Fibroblast of lung (primary cell): Measurements from ENCODE around the gene RYR2. TPM values are rescaled to one million over a fixed set of nuclear protein-coding genes. Genes with fewer than 3 reads are reported as not detected.

Source experiments
- DNase-seq, 2 donors: peaks; one replicate each; pipeline versions ENCODE4 v3.0.0 to v3.0.0-alpha.2; 2010; ENCODE audit warnings: low read depth in 2 of 2
- H2AFZ ChIP-seq: 2 replicates; pipeline ENCODE4 v1.5.1; 2012; ENCODE audit warnings: low read length, control low read depth, inconsistent platforms
- H3K27ac ChIP-seq: 2 replicates; pipeline ENCODE4 v1.5.1; 2011; ENCODE audit warnings: low read length, control low read depth; ENCODE audit not compliant: insufficient read depth
- H3K27me3 ChIP-seq: 2 replicates; pipeline ENCODE4 v1.5.1; 2011; ENCODE audit warnings: mild to moderate bottlenecking, low read length; ENCODE audit not compliant: control insufficient read depth, insufficient read depth
- H3K36me3 ChIP-seq: 2 replicates; pipeline ENCODE4 v1.5.1; 2011; ENCODE audit warnings: low read length; ENCODE audit not compliant: control insufficient read depth, insufficient read depth
- H3K4me1 ChIP-seq: 2 replicates; pipeline ENCODE4 v1.5.1; 2011; ENCODE audit warnings: low read length; ENCODE audit not compliant: control insufficient read depth, insufficient read depth; ENCODE audit errors: extremely low read depth
- H3K4me2 ChIP-seq: 2 replicates; pipeline ENCODE4 v1.5.1; 2011; ENCODE audit warnings: low read length, control low read depth; ENCODE audit not compliant: insufficient read depth; ENCODE audit errors: extremely low read depth
- H3K4me3 ChIP-seq, 4 experiments: fragments of 200-600 bp in 1 of 4; sonication (generic) in 1 of 4; replicated peaks in 1 of 4; 2 replicates each; pipeline ENCODE4 v1.5.1; 2011 to 2016; ENCODE audit warnings: low read length in 4 of 4, low read depth in 3 of 4, mild to moderate bottlenecking in 3 of 4, control low read depth in 2 of 4, inconsistent platforms in 1 of 4, mixed read lengths in 1 of 4; ENCODE audit not compliant: insufficient read depth in 1 of 4; ENCODE audit errors: control extremely low read depth in 1 of 4
- H3K79me2 ChIP-seq: 2 replicates; pipeline ENCODE4 v1.5.1; 2012; ENCODE audit warnings: mild to moderate bottlenecking, low read length, inconsistent platforms; ENCODE audit not compliant: control insufficient read depth, insufficient read depth
- H3K9ac ChIP-seq: 2 replicates; pipeline ENCODE4 v1.5.1; 2011; ENCODE audit warnings: mild to moderate bottlenecking, low read length, control low read depth; ENCODE audit not compliant: insufficient read depth
- H3K9me3 ChIP-seq: 2 replicates; pipeline ENCODE4 v1.5.1; 2012; ENCODE audit warnings: low read depth, low read length; ENCODE audit not compliant: control insufficient read depth, insufficient read depth
- H4K20me1 ChIP-seq: 2 replicates; pipeline ENCODE4 v1.5.1; 2011; ENCODE audit warnings: low read length; ENCODE audit not compliant: control insufficient read depth, insufficient read depth; ENCODE audit errors: extremely low read depth
- EZH2 ChIP-seq: IDR thresholded peaks from 2 replicates; pipeline ENCODE4 v1.5.1; 2012; ENCODE audit warnings: low read length, control low read depth, mild to moderate bottlenecking; ENCODE audit errors: missing control alignments
- polyA plus RNA-seq, 2 donors: library from polyadenylated mRNA; depleted of rRNA in 1 of 2; stranded (reverse) in 1 of 2; unstranded in 1 of 2; fragments of >200 nt; gene quantifications; 2 replicates each; pipeline ENCODE4 v1.2.1, GENCODE V29; 2011 to 2012; ENCODE audit warnings: missing spikeins in 1 of 2
- total RNA-seq: library from RNA; depleted of rRNA; stranded (reverse); fragments of >200 nt; gene quantifications from 2 replicates; pipeline ENCODE4 v1.2.1, GENCODE V29; 2014
- TF ChIP-seq, protein P1 (sequence below), 2 donors: IDR thresholded peaks in 1 of 2; conservative IDR thresholded peaks in 1 of 2; 1 replicate in 1 of 2; 2 replicates in 1 of 2; pipeline ENCODE4 v1.5.1; 2011 to 2012; ENCODE audit warnings: low read length in 2 of 2, control low read depth in 1 of 2, inconsistent platforms in 1 of 2, low read depth in 1 of 2, mild to moderate bottlenecking in 1 of 2

RYR2 gene
- total and polyA plus RNA-seq, 2 donors (not counting 1 experiment from before 2014, with no cell fraction given) = 0.06 to 0.17 TPM

DNA sequence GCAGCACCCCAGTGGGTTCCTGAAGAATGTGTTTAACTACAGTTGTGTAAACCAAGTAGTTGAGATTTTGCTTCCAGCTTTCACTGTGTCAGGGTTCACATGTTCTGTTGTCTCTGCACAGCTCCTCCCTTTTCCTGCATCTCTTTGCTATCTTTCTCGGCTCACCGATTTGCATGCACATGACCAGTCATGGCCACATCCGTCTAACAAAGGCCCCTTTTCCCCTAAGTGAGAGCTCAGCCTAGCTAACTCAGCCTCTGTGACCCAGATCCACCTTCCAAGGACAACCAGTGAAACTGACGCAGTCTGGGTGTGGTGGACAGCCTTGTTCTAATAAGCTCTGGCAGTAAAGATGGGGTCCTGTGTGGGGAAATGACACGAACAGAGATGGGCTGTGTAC, 747.6 kb downstream of the RYR2 start:
- Histone ChIP-seq H3K9ac (no peak overlapping the region), H3K79me2 (no peaks in the 10 kb centered on the region), H3K4me3 (no peak overlapping the region), H3K27me3 (no peaks in the 10 kb centered on the region), H3K4me2 (no peak overlapping the region), H3K9me3 (no peaks in the 10 kb centered on the region), H3K27ac (no peak overlapping the region), H3K4me1 (no peaks in the 10 kb centered on the region), H2AFZ (no peak overlapping the region), H4K20me1 (no peaks in the 10 kb centered on the region), H3K36me3 (no peaks in the 10 kb centered on the region)
- no peak for TF ChIP-seq EZH2
- TF ChIP-seq, protein P1, sequence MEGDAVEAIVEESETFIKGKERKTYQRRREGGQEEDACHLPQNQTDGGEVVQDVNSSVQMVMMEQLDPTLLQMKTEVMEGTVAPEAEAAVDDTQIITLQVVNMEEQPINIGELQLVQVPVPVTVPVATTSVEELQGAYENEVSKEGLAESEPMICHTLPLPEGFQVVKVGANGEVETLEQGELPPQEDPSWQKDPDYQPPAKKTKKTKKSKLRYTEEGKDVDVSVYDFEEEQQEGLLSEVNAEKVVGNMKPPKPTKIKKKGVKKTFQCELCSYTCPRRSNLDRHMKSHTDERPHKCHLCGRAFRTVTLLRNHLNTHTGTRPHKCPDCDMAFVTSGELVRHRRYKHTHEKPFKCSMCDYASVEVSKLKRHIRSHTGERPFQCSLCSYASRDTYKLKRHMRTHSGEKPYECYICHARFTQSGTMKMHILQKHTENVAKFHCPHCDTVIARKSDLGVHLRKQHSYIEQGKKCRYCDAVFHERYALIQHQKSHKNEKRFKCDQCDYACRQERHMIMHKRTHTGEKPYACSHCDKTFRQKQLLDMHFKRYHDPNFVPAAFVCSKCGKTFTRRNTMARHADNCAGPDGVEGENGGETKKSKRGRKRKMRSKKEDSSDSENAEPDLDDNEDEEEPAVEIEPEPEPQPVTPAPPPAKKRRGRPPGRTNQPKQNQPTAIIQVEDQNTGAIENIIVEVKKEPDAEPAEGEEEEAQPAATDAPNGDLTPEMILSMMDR (conservative IDR thresholded peaks at IDR 0.05 in 1 of 2, IDR thresholded peaks at IDR 0.05 in 1 of 2; ENCODE audit: low read depth in 1 of 2, low read length in 2 of 2) = no peak
- DNase-seq = no peak

DNA sequence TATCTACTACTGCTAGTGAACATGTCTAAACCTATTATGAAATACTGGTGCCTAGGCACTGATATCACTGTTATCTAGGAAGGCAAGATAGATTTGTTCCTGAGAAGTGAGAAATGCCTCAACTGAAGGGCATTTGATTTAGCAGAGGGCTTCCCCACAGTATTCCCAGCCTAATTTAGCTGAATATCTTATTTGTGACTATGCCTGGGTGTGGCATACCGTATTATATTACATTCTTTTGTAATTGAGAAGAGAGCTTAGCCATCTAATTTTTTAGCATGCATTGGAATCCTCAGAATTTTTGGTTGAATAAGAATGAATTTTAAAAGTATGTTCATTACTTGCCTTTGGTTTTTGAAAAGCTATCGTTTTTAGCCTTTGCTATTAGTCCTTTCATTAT, 749.6 kb downstream of the RYR2 start:
- TF ChIP-seq, protein P1 (conservative IDR thresholded peaks at IDR 0.05 in 1 of 2, IDR thresholded peaks at IDR 0.05 in 1 of 2; ENCODE audit: low read depth in 1 of 2, low read length in 2 of 2) = no peak
- no peak for TF ChIP-seq EZH2
- peak in 1 of 2 donors; percentile 9 for DNase-seq
- no peaks in the 10 kb centered on the region for H3K9me3 ChIP-seq
- H3K27me3 ChIP-seq = no peaks in the 10 kb centered on the region
- no peaks in the 10 kb centered on the region for H3K79me2 ChIP-seq
- H3K4me2 ChIP-seq = no peak overlapping the region
- no peaks in the 10 kb centered on the region for H3K36me3 ChIP-seq
- no peaks in the 10 kb centered on the region for H3K4me1 ChIP-seq
- no peak overlapping the region for H3K27ac ChIP-seq
- H4K20me1 ChIP-seq = no peaks in the 10 kb centered on the region
- H3K9ac ChIP-seq = no peak overlapping the region
- H3K4me3 ChIP-seq = no peak overlapping the region
- no peak overlapping the region for H2AFZ ChIP-seq

DNA sequence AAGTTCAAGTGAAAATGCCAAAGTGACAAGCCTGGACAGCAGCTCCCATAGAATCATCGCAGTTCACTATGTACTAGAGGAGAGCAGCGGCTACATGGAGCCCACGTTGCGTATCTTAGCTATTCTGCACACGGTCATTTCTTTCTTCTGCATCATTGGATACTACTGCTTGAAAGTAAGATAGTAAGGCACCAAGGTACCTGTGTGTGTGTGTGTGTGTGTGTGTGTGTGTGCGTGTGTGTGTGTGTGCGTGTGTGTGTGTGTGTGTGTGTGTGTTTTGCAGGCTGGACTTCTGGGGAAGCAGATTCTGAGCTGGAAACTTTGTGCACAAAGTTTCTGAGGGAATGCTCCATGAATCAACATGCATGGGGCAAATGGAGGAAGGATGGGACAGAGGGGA, 750.2 kb downstream of the RYR2 start:
- no peaks in the 10 kb centered on the region for H3K9me3 ChIP-seq
- H3K4me2 ChIP-seq = no peak overlapping the region
- no peaks in the 10 kb centered on the region for H3K36me3 ChIP-seq
- H3K9ac ChIP-seq = no peak overlapping the region
- no peaks in the 10 kb centered on the region for H3K27me3 ChIP-seq
- no peak overlapping the region for H2AFZ ChIP-seq
- no peak overlapping the region for H3K4me3 ChIP-seq
- H3K27ac ChIP-seq = no peak overlapping the region
- H3K79me2 ChIP-seq = no peaks in the 10 kb centered on the region
- H3K4me1 ChIP-seq = no peaks in the 10 kb centered on the region
- no peak for DNase-seq
- no peaks in the 10 kb centered on the region for H4K20me1 ChIP-seq
- TF ChIP-seq, protein P1 (conservative IDR thresholded peaks at IDR 0.05 in 1 of 2, IDR thresholded peaks at IDR 0.05 in 1 of 2; ENCODE audit: low read depth in 1 of 2, low read length in 2 of 2) = no peak
- no peak for TF ChIP-seq EZH2
